Stimulated activated CD8-positive, alpha-beta memory T cell treated with anti-CD3 and anti-CD28 coated beads, Interleukin-4, amount 100 ng/mL, for 24 hours (primary cell): ENCODE measurements around the gene WNT7A.

Experiments used
- DNase-seq: peaks from one replicate; pipeline ENCODE4 v3.0.0-alpha.2; 2020; ENCODE audit warnings: low read depth

The WNT7A gene

GRCh38 chr3:13845806-13846205, 34.1 kb downstream of the WNT7A start:
- DNase-seq, result no peak

DNA sequence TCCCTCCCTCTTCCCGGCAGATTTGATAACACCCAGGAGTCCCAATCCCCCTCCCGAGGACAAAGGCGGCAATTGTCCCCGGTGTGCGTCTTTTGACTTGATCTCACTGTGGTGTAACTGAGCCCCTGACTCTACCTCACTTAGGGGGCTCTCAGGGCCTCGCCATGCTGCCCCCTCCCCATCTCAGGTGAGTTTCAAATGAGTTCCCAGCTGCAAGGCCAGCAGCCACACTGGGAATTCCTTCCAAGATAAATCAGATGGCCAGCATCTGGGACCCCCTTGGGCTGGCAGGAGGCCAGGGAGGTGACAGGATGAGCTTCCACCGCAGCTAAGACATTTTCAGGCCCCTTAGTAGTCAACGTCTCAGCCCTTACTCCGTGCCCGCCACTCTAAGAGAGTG, 35.0 kb downstream of the WNT7A start:
- DNase-seq, result no peak

- DNase-seq, result no peak
These were observed 35.6 kb downstream of the WNT7A start for GRCh38 chr3:13844286-13844685.

DNA sequence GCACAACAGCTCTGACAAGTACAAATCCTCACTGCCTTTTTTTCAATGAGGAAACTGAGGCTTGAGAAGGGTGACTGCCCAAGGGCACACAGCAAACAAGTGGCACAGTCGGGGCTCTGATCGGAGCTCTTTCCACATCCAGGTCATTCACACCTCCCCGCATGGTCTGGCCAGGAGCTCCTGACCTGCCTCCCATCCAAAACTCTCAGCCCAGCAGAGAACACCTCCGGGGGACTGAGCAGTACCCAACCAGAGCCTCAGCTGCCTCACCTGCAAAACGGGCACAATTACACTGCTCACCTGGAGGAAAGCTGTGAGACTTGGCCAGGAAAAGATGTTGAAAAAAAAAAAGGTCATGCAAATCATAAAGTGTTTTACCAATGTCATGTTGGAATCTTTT, 36.5 kb downstream of the WNT7A start:
- DNase-seq, result no peak

- DNase-seq, result no peak
These were observed 37.6 kb downstream of the WNT7A start for GRCh38 chr3:13842226-13842625.

DNA sequence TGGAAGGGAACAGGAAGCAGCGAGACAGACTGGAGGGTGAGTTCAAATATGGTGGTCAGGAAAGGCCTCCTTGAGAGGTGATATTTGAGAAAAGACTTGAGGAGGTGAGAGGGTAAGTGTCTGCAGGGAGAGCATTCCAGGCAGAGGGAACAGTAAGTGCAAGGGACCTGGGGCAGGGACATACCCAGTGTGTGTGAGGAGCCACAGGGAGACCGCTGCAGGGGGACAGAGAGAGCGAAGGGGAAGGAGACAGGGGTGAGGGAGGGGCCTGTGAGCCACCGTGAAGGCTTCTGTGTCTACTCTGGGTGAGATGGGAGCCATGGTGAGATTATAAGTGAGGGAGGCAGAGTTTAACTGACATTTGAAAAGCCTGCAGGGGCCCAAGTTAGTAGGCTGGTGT, 38.0 kb downstream of the WNT7A start:
- no peak for DNase-seq

DNA sequence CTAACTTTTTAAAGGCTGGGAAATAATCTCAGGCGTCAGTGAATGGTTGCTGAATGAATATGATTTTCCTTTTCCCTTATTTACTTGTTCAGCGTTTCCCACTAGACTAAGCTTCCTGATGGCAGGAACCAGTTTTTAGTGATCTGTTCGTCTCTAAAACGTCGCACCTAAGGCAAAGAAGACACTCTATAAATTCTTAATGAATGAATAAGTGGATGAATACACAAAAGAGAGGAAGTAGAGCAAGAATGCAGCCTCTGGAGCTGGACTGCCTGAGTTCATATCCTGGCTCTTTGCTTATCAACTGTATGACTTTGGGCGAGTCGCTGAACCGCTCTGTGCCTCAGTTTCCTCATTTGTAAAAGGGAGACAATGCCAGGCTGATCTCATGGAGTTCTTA, 38.7 kb downstream of the WNT7A start:
- DNase-seq, result no peak

DNA sequence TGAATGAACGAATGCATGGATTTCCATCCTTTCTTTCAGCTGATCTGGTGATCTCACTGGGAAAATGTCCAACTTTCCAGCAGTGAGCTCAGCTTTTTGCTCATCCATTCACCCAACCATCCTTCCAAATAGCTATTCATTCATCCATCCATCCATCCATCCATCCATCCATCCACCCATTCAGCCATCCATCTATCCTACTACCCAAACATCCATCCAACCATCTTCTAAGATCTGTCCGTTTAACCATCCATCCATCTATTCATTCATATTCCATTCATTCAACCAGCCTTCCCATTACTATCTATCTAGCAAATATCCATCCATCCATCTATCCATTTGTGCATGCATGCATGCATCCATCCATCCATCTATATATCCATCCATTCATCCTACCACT, 39.4 kb downstream of the WNT7A start:
- DNase-seq, result no peak

DNA sequence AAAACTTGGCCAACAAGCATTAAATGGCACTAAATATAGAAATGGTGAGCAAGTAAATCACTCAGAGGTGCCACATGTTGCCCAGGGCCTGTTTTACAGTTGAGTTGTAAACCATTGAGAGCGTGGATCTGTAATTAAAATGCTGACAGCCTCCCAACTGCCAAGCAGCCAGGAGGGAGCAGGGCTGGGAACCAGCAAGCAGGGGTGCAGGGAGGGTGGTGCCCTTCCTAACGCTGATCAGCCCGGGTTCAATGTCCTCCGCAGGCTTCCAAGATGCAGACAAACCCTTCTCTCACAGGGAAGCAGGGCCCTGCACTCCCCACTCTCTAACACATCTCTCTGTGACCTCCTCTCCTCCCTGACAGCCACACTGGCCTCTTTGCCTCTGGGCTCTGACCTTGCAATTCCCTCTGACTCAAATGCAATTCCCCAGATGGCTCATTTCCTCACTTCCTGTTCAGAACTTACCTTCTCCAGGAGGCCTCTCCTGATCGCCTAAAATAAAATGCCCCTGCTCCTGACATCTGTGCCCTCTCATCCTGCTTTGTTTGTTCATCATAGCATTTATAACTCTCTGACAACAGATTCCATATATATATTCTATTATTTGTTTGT, 40.0 kb downstream of the WNT7A start:
- DNase-seq, result no peak

- DNase-seq, result no peak
These were observed 40.6 kb downstream of the WNT7A start for GRCh38 chr3:13839253-13839652.

GRCh38 chr3:13838421-13838820, 41.5 kb downstream of the WNT7A start:
- no peak for DNase-seq

DNA sequence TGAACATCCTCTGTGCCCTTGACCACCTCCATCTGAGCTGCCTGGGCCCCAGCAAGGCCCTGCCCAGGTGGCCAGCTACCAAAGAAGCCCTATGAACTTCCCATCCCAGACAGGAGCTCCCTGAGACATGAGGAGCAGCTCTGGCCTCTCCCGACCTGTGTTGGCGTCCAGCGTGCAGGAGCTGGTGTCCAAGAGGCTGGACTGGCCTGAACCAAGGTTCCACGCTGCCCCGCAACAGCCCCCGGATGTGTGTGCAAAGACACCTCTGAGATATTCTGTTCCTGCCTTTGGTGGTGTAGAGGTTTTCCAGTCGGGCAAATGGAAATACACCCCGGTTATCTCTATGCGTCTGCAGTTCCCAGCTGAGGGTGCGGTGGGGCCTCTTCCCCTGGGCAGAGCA, 42.1 kb downstream of the WNT7A start:
- no peak for DNase-seq

GRCh38 chr3:13836658-13837587, 42.9 kb downstream of the WNT7A start:
- no peak for DNase-seq

GRCh38 chr3:13835246-13835645, 44.6 kb downstream of the WNT7A start:
- no peak for DNase-seq

DNA sequence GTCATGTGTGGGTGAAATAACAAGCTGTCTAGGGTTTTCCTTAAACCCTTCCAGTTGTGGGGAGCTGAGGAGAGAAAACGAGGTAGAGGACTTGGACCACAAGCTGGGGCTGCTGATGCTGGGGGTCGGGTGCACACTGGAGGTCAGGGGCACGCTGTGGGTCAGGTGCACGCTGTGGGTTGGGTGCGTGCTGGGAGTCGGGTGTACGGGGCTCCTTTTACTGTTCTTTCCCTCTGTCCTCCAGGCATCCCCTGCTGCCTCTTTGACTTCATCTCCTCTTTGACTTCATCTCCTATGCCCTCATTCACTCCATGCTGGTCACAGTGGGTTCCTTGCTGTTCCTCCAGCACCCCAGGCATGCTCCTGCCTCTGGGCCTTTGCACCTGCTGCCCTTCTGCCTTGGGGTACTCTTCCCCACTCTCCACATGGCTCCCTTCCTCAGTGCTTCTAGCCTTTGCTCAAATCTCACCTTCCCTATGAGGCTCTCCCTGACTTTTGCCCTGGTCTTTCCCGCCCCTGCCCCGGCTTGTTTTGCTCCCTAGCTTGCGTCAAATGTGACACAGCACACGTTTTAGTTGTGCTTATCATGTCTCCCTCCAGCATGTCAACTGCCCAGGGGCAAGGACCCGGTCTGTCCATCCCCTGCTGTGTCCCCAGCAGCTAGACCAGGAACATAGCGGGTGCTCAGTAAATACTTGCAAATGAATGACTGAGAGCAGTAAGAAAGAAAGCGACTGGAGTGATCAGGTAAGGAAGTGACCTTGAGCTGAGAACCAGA, 45.4 kb downstream of the WNT7A start:
- no peak for DNase-seq

- DNase-seq, result no peak
These were observed 46.2 kb downstream of the WNT7A start for GRCh38 chr3:13833506-13834257.

GRCh38 chr3:13832130-13832529, 47.7 kb downstream of the WNT7A start:
- no peak for DNase-seq

DNA sequence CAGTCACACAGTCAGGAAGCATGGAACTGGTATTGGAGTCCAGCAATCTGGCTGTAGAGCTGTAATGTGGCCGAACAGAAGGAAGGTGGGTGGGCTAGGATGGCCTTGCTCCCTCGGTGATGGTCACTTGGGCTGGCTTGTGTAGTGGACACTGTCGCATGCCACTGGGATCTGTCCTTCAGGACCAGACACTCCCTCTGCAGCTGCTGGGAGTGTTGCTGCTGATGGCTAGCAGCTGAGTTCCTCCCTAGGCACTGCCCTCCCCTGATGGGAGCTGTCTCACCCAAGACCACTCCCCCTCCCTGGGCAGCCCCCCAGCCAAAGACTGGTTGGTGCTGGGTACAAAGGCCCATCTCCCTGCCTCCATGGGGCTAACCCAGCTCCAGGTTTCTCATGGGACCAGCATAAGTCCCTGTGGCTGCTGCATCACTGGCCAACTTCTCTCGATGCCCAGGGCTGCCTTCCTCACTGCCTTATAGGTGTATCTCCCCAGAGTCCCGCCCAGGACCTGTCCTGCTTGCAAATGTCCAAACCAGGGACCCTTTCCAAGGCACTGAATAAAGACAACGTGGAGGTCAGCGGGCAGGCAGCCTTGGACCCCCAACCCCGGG, 48.4 kb downstream of the WNT7A start:
- DNase-seq, result no peak

DNA sequence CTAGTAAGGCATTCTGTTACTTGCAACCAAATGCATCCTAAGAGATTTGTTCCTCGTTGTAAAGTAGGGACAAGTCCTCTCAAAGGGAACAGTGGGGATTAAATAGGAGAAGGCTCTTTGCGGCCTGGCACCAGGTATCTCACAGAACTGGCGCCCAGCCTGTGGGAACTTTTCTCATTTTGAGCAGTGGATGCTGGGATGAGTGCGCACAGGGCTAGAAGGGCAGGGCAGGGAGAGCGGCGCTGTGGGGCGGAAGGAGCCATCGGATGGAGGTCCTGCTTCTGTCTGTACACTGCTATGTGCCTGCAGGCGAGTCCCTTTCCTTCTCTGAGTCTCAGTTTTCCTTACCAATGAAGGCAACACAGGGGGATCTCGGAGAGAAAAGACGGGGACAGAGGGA, 50.6 kb downstream of the WNT7A start:
- no peak for DNase-seq

DNA sequence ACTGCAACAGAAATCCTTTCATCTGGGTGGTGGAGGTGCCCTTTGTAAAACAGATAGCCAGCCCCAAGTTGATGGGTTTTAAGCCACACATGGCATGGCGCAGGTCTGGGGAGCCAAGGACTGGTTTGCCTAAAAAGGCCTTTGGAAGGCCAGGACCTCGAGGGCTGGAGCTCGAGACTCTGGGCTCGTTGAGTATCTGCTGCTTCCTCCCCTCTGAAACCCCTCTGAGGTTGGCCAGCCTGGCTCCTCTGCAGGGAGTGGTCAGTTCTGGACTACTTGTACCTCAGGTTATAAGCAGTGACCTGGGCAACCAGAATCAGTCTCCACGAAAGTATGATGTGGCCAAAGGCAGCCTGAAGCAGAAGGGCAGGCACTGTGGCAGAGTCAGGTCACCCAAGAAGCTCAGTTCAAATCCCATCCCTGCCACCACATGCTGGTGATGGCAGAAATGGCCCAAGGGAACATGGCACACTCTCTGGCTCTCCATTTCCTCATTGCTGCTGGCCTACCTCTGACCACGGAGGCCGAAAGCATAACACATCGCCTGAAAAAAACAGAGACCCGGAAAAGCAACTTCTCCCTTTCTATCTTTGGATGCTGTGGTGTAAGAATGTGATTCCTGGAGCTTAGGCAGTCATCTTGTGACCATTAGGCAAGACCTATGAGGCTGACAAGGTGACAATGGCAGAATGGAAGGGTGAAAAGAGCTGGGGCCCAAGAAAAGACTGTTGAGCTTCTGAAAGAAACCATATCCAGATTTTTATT, 51.2 kb downstream of the WNT7A start:
- no peak for DNase-seq

GRCh38 chr3:13827699-13828098, 52.2 kb downstream of the WNT7A start:
- DNase-seq, result no peak
